22Rv1 (cell line): ENCODE results near the gene CAMTA1.

Experiments used
- CTCF ChIP-seq: fragments of 450-650 bp; IDR thresholded peaks from 2 replicates; pipeline ENCODE4 v1.5.1; 2017; ENCODE audit warnings: mild to moderate bottlenecking
- ZFX ChIP-seq: fragments of 450-650 bp; IDR thresholded peaks from 2 replicates; pipeline ENCODE4 v1.6.1; 2017; ENCODE audit warnings: antibody characterized with exemption, borderline replicate concordance

- TF ChIP-seq CTCF, result no peak
- no peak for TF ChIP-seq ZFX
Observed at GRCh38 chr1:6905331-6905730, 120.1 kb downstream of the CAMTA1 start.
